Mesothelial cell of epicardium (in vitro differentiated cells): ENCODE measurements around the gene ACTL9. TPM values are rescaled to one million over a fixed set of nuclear protein-coding genes. Genes with fewer than 3 reads are reported as not detected.
"Not testable (repeated sequence)": the region's sequence is repeated elsewhere in the genome, so short reads cannot be mapped to it uniquely, and the experiment has no call there.

Source experiments
- DNase-seq, 2 experiments: peaks; one replicate each; pipeline ENCODE4 v3.0.0; 2021; ENCODE audit warnings: low spot score in 2 of 2; ENCODE audit not compliant: unreplicated experiment in 2 of 2
- H3K27ac Mint-ChIP-seq: 2 replicates; pipeline ENCODE4 v1.8.0; 2021; ENCODE audit warnings: mixed read lengths
- H3K27me3 Mint-ChIP-seq: 2 replicates; pipeline ENCODE4 v1.8.0; 2021; ENCODE audit warnings: low read depth, mixed read lengths
- H3K36me3 Mint-ChIP-seq: 2 replicates; pipeline ENCODE4 v1.8.0; 2021; ENCODE audit warnings: mixed read lengths
- H3K4me1 Mint-ChIP-seq: 2 replicates; pipeline ENCODE4 v1.8.0; 2021; ENCODE audit warnings: mixed read lengths
- H3K4me3 Mint-ChIP-seq: 2 replicates; pipeline ENCODE4 v1.8.0; 2021; ENCODE audit warnings: mild to moderate bottlenecking, moderate library complexity, mixed read lengths
- H3K9me3 Mint-ChIP-seq: 2 replicates; pipeline ENCODE4 v1.8.0; 2021; ENCODE audit warnings: mixed read lengths
- CTCF ChIP-seq: fragments of 200-600 bp; sonication (generic); IDR thresholded peaks from one replicate; pipeline ENCODE4 v1.5.0; 2021; ENCODE audit warnings: antibody characterized with exemption; ENCODE audit not compliant: unreplicated experiment
- total RNA-seq: library from RNA; stranded (reverse); gene quantifications from 3 replicates; pipeline ENCODE4 v1.2.1, GENCODE V29; 2021

ACTL9 gene
- not detected in 3 replicates for total RNA-seq

GRCh38 chr19:8698433-8699063 is at the start of gene ACTL9:
Gene ACTL9 (minus strand): TSS chr19:8698795. CDS start chr19:8698701, 94 bp downstream.
- DNase-seq, result no peak
- TF ChIP-seq CTCF, result no peak
- H3K4me3 Mint-ChIP-seq, result no peak within 1 kb of the TSS
- no peak within 1 kb of the TSS for H3K27ac Mint-ChIP-seq
- H3K36me3 Mint-ChIP-seq, result no peaks in the 10 kb centered on the region
- H3K9me3 Mint-ChIP-seq, result peaks cover 18% of the 10 kb centered on the region
- H3K4me1 Mint-ChIP-seq, result no peaks in the 10 kb centered on the region
- H3K27me3 Mint-ChIP-seq, result peaks cover 1% of the 10 kb centered on the region

GRCh38 chr19:8739291-8740065 is 40.9 kb upstream of the ACTL9 start:
- H3K36me3 Mint-ChIP-seq, H3K27ac Mint-ChIP-seq, DNase-seq, H3K4me1 Mint-ChIP-seq, H3K27me3 Mint-ChIP-seq, H3K4me3 Mint-ChIP-seq: not testable (repeated sequence)
- peaks cover 24% of the 10 kb centered on the region for H3K9me3 Mint-ChIP-seq

- Mint-ChIP-seq H3K36me3 (no peaks in the 10 kb centered on the region), H3K4me1 (no peaks in the 10 kb centered on the region), H3K9me3 (peaks cover 24% of the 10 kb centered on the region), H3K27ac (no peak overlapping the region), H3K4me3 (no peak overlapping the region), H3K27me3 (no peaks in the 10 kb centered on the region)
- no peak for DNase-seq
- TF ChIP-seq CTCF, result no peak
These were observed 39.8 kb upstream of the ACTL9 start for GRCh38 chr19:8738377-8738776.

DNA sequence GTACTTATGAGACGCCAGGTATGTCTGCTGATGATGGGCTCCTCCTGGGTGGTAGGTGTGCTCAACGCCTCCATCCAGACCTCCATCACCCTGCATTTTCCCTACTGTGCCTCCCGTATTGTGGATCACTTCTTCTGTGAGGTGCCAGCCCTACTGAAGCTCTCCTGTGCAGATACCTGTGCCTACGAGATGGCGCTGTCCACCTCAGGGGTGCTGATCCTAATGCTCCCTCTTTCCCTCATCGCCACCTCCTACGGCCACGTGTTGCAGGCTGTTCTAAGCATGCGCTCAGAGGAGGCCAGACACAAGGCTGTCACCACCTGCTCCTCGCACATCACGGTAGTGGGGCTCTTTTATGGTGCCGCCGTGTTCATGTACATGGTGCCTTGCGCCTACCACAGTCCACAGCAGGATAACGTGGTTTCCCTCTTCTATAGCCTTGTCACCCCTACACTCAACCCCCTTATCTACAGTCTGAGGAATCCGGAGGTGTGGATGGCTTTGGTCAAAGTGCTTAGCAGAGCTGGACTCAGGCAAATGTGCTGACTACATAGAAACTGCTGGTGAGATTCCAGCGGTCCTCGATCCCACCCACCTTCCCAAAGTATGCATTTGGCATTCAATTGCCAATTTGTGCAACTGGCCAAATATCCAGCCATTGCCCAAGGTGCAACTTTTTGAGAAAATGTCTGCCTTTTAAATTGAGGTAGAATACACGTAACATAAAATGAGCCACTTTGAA is 33.0 kb upstream of the ACTL9 start:
- Mint-ChIP-seq H3K27me3 (no peaks in the 10 kb centered on the region), H3K4me3 (no peak overlapping the region), H3K9me3 (peaks cover 47% of the 10 kb centered on the region), H3K27ac (no peak overlapping the region), H3K36me3 (no peaks in the 10 kb centered on the region), H3K4me1 (no peaks in the 10 kb centered on the region)
- no peak for TF ChIP-seq CTCF
- no peak for DNase-seq

DNA sequence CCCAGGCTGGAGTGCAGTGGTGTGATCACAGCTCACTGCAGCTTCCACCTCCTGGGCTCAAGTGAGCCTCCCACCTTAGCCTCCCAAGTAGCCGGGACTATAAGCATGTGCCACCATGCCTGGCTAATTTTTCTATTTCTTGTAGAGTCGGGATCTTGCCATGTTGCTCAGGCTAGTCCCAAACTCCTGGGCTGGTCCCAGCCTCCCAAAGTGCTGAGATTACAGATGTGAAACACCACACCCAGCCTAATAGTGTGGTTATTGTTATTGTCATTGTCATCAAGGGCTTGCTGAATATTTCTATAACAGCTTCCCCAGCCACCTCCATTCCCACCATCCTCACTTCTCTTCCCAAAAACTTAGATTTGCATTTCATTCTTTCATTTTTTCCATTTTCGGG is 25.7 kb upstream of the ACTL9 start:
- H3K27me3 Mint-ChIP-seq, result no peaks in the 10 kb centered on the region
- no peak overlapping the region for H3K4me3 Mint-ChIP-seq
- H3K9me3 Mint-ChIP-seq, result peaks cover 73% of the 10 kb centered on the region
- peaks cover 3% of the 10 kb centered on the region for H3K36me3 Mint-ChIP-seq
- no peak for TF ChIP-seq CTCF
- no peak for DNase-seq
- no peak overlapping the region for H3K27ac Mint-ChIP-seq
- H3K4me1 Mint-ChIP-seq, result no peaks in the 10 kb centered on the region

GRCh38 chr19:8722032-8722431 is 23.4 kb upstream of the ACTL9 start:
- H3K27me3 Mint-ChIP-seq, result no peaks in the 10 kb centered on the region
- no peak for DNase-seq
- no peaks in the 10 kb centered on the region for H3K4me1 Mint-ChIP-seq
- H3K9me3 Mint-ChIP-seq, result peaks cover 64% of the 10 kb centered on the region
- TF ChIP-seq CTCF, result no peak
- peaks cover 3% of the 10 kb centered on the region for H3K36me3 Mint-ChIP-seq
- H3K4me3 Mint-ChIP-seq, result no peak overlapping the region
- no peak overlapping the region for H3K27ac Mint-ChIP-seq
